ENCODE data around the gene ISLR2. TPM values are rescaled to one million over a fixed set of nuclear protein-coding genes. Genes with fewer than 3 reads are reported as not detected.

ISLR2 gene
- total RNA-seq, 2 donors from 2014 or later = 0.31 to 2.6 TPM

GRCh38 chr15:74136814-74137536 lies 6.6 kb downstream of the ISLR2 start:
- Histone ChIP-seq H3K36me3 (no peaks in the 10 kb centered on the region), H3K27me3 (no peaks in the 10 kb centered on the region), H3K4me3 (peak overlapping the region; percentile 36 to 58), H3K9me3 (no peaks in the 10 kb centered on the region), H3K4me1 (peaks cover 0 to 53% of the 10 kb centered on the region in 2 donors), H3K27ac (peak overlapping the region; percentile 80 to 88)
- DNase-seq (ENCODE audit: low spot score) = no peak
- TF ChIP-seq, protein P1, sequence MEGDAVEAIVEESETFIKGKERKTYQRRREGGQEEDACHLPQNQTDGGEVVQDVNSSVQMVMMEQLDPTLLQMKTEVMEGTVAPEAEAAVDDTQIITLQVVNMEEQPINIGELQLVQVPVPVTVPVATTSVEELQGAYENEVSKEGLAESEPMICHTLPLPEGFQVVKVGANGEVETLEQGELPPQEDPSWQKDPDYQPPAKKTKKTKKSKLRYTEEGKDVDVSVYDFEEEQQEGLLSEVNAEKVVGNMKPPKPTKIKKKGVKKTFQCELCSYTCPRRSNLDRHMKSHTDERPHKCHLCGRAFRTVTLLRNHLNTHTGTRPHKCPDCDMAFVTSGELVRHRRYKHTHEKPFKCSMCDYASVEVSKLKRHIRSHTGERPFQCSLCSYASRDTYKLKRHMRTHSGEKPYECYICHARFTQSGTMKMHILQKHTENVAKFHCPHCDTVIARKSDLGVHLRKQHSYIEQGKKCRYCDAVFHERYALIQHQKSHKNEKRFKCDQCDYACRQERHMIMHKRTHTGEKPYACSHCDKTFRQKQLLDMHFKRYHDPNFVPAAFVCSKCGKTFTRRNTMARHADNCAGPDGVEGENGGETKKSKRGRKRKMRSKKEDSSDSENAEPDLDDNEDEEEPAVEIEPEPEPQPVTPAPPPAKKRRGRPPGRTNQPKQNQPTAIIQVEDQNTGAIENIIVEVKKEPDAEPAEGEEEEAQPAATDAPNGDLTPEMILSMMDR (IDR thresholded peaks at IDR 0.05) = no peak

- TF ChIP-seq, protein P1 (IDR thresholded peaks at IDR 0.05) = no peak
- Histone ChIP-seq H3K4me3 (no peak overlapping the region), H3K27me3 (no peaks in the 10 kb centered on the region), H3K9me3 (no peaks in the 10 kb centered on the region), H3K36me3 (no peaks in the 10 kb centered on the region), H3K4me1 (peaks cover 0 to 49% of the 10 kb centered on the region in 2 donors), H3K27ac (peak overlapping the region; percentile 80 to 88)
- DNase-seq (ENCODE audit: low spot score) = no peak
Measured at GRCh38 chr15:74137537-74137894, 7.1 kb downstream of the ISLR2 start.

- peaks cover 0 to 39% of the 10 kb centered on the region in 2 donors for H3K4me1 ChIP-seq
- H3K9me3 ChIP-seq = no peaks in the 10 kb centered on the region
- no peak for DNase-seq (ENCODE audit: low spot score)
- H3K27me3 ChIP-seq = no peaks in the 10 kb centered on the region
- H3K36me3 ChIP-seq = no peaks in the 10 kb centered on the region
- no peak overlapping the region for H3K4me3 ChIP-seq
- H3K27ac ChIP-seq = no peak overlapping the region
- TF ChIP-seq, protein P1 (IDR thresholded peaks at IDR 0.05) = no peak
Measured at GRCh38 chr15:74138642-74139041, 8.3 kb downstream of the ISLR2 start.

DNA sequence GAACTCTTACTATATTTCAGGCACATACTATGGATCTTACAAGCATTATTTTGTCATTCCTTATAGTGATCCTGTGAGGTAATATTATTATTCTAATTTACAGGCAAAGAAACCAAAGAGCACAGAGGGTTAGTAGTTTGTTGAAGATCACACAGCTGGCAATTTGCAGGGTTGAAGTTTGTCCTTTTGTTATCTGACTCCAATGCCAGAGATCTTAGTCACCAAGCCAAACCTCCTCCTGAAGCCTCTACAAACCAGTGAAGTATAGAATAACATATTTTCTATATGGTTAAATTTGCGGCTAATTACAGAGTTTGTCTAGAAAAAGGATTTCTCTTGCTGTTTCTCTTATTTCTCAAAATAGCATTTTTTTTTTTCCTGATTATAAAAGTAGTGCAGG lies 11.2 kb downstream of the ISLR2 start:
- no peaks in the 10 kb centered on the region for H3K36me3 ChIP-seq
- H3K4me3 ChIP-seq = no peak overlapping the region
- peaks cover 0 to 7% of the 10 kb centered on the region in 2 donors for H3K9me3 ChIP-seq
- no peaks in the 10 kb centered on the region for H3K27me3 ChIP-seq
- no peak for DNase-seq (ENCODE audit: low spot score)
- TF ChIP-seq, protein P1 (IDR thresholded peaks at IDR 0.05) = no peak
- no peak overlapping the region for H3K27ac ChIP-seq
- peaks cover 0 to 12% of the 10 kb centered on the region in 2 donors for H3K4me1 ChIP-seq

DNA sequence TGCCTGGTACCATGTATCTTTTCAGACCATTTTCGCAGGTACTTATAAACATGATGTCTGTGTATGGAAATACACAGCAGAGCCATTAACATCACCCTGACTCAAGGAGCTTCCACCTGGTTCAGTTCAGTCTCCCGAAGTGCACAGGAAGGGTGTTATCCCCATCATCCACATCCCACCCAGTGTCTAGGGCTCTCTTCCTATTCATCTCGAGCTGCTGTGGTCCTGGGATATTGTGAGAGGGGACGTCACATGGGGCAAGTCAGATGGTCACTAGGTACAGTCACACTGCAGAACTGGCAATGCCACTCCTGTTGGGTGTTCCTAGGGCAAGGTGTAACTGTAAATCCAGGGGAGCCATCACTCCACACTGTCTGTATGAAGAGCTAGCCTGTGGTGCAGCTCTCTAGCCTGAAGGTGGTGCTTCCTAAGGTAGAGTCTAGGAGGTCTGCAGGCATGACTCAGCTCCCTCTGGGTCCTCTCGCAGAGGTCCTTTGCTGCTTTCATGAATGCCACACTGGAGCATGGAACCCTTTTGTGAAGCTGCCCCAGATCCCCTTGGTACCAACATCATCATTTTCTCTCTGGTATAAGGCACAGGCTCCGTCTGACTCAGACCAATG lies 13.9 kb downstream of the ISLR2 start:
- H3K4me1 ChIP-seq = no peaks in the 10 kb centered on the region
- H3K36me3 ChIP-seq = no peaks in the 10 kb centered on the region
- no peaks in the 10 kb centered on the region for H3K27me3 ChIP-seq
- no peak for DNase-seq (ENCODE audit: low spot score)
- H3K4me3 ChIP-seq = no peak overlapping the region
- peaks cover 0 to 13% of the 10 kb centered on the region in 2 donors for H3K9me3 ChIP-seq
- TF ChIP-seq, protein P1 (IDR thresholded peaks at IDR 0.05) = no peak
- H3K27ac ChIP-seq = no peak overlapping the region

All from right atrium auricular region (tissue), 2 donors.